Adrenal gland (tissue), 5 donors: Measurements from ENCODE around the gene NT5M.

ENCODE experiments used
- POLR2A ChIP-seq, 2 donors: fragments of 450-650 bp; IDR thresholded peaks; one replicate each; pipeline ENCODE4 v1.6.1; 2017; ENCODE audit warnings: antibody characterized with exemption in 2 of 2, mild to moderate bottlenecking in 2 of 2, moderate library complexity in 1 of 2
- TF ChIP-seq, protein P1 (sequence below), 6 experiments: fragments of 450-650 bp in 4 of 6; fragments of 200-600 bp in 2 of 6; sonication (generic) in 1 of 6; IDR thresholded peaks; 1 replicate in 5 of 6; 2 replicates in 1 of 6; pipeline versions ENCODE4 v1.5.1 to v1.8.0; 2016 to 2021; ENCODE audit warnings: antibody characterized with exemption in 6 of 6, mild to moderate bottlenecking in 2 of 6, moderate library complexity in 1 of 6
- donor health status: DM: no; HTN: no; CAD: no.

DNA sequence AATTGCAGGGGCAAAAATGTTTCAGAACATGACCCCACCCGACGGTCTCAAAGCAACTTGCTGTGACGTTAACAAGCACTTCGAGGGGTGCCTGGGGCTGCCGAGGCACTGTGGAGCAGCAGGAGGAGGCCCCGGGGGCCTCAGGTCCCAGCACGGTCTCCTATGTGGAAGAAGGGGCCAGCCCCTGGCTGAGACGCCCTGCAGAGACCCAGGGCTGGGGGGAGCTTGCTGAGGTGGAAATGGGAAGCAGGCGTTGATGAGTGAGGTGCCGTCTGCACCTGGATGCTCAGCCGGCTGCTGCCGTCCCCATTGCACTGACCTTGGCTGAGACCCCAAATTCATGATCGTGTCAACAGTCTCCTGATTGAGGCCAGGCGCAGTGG lies 46.5 kb downstream of the NT5M start:
- TF ChIP-seq, protein P1, sequence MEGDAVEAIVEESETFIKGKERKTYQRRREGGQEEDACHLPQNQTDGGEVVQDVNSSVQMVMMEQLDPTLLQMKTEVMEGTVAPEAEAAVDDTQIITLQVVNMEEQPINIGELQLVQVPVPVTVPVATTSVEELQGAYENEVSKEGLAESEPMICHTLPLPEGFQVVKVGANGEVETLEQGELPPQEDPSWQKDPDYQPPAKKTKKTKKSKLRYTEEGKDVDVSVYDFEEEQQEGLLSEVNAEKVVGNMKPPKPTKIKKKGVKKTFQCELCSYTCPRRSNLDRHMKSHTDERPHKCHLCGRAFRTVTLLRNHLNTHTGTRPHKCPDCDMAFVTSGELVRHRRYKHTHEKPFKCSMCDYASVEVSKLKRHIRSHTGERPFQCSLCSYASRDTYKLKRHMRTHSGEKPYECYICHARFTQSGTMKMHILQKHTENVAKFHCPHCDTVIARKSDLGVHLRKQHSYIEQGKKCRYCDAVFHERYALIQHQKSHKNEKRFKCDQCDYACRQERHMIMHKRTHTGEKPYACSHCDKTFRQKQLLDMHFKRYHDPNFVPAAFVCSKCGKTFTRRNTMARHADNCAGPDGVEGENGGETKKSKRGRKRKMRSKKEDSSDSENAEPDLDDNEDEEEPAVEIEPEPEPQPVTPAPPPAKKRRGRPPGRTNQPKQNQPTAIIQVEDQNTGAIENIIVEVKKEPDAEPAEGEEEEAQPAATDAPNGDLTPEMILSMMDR (IDR thresholded peaks at IDR 0.05): no peak
- no peak for TF ChIP-seq POLR2A (IDR thresholded peaks at IDR 0.05)
